Measurements from ENCODE around the gene CCT6B. TPM values are rescaled to one million over a fixed set of nuclear protein-coding genes. Genes with fewer than 3 reads are reported as not detected.
"Not testable (repeated sequence)": the region's sequence is repeated elsewhere in the genome, so short reads cannot be mapped to it uniquely, and the experiment has no call there.

The CCT6B gene
- total RNA-seq, 1 donor from 2014 or later = 1.7 TPM

DNA sequence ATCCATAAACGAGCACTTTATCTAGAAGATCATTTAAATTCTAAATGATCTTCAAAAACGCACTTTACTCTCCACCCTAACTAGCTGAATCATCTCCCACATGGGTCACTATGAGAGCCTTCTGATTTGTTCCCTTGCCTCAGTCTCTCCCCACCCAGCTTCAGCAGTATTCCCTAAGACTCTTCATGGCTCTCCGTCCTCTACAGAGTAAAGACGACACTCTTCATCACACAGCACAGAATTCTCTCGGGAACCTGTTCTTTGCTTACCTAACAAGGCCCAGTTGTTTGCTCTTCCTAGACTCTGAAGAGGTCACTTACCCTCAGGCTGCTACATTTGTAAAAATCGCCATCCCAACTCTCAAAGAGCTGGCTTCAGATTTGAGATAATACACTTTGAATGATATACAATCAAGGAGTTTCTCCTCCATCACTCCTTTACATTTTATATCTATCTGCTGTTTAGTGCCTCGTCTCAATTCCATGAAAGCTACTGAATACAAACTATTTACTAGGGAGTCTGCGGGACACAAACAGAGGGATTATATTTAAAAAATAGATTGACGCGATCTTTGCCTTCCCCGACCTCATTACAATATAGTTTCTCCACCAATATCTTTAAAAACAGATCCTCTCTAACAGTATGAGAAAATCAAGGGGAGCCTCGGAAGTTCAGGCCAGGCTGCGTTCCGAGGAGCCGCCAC lies 18.5 kb upstream of the CCT6B start:
- peaks cover 24% of the 10 kb centered on the region for H3K4me1 Mint-ChIP-seq (ENCODE audit: low read depth)
- H3K4me3 Mint-ChIP-seq (ENCODE audit: low read depth) = peak overlapping the region; percentile 91
- H3K36me3 Mint-ChIP-seq (ENCODE audit: insufficient read depth) = peaks cover 9% of the 10 kb centered on the region
- DNase-seq (ENCODE audit: low spot score, unreplicated experiment) = no peak
- peak overlapping the region; percentile 98 for H3K27ac Mint-ChIP-seq
- TF ChIP-seq, protein P1, sequence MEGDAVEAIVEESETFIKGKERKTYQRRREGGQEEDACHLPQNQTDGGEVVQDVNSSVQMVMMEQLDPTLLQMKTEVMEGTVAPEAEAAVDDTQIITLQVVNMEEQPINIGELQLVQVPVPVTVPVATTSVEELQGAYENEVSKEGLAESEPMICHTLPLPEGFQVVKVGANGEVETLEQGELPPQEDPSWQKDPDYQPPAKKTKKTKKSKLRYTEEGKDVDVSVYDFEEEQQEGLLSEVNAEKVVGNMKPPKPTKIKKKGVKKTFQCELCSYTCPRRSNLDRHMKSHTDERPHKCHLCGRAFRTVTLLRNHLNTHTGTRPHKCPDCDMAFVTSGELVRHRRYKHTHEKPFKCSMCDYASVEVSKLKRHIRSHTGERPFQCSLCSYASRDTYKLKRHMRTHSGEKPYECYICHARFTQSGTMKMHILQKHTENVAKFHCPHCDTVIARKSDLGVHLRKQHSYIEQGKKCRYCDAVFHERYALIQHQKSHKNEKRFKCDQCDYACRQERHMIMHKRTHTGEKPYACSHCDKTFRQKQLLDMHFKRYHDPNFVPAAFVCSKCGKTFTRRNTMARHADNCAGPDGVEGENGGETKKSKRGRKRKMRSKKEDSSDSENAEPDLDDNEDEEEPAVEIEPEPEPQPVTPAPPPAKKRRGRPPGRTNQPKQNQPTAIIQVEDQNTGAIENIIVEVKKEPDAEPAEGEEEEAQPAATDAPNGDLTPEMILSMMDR (IDR thresholded peaks at IDR 0.05; ENCODE audit: unreplicated experiment) = no peak
- no peaks in the 10 kb centered on the region for H3K27me3 Mint-ChIP-seq
- H3K9me3 Mint-ChIP-seq (ENCODE audit: low read depth) = no peaks in the 10 kb centered on the region

DNA sequence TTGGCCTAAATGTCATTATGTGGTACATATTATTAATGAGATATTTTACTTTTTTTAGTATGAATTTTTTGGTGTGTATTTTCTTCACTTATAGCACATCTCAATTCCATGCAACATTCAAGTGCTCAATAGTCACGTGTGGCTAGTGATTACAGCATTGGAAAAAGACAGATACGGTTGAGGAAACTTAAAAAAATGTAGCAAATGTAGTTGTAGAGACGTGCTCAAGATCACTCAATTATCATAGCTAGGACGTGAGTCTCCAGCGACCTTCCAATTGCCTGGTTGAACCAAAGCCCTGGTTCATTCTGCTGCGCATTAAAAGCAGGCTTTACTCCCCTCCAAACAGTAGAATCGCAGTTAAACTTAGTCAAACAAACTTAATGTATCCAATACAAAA lies 17.9 kb upstream of the CCT6B start:
- TF ChIP-seq, protein P1 (IDR thresholded peaks at IDR 0.05; ENCODE audit: unreplicated experiment) = no peak
- H3K4me1 Mint-ChIP-seq (ENCODE audit: low read depth) = peaks cover 24% of the 10 kb centered on the region
- H3K36me3 Mint-ChIP-seq (ENCODE audit: insufficient read depth) = peaks cover 9% of the 10 kb centered on the region
- H3K27ac Mint-ChIP-seq = no peak overlapping the region
- DNase-seq (ENCODE audit: low spot score, unreplicated experiment) = no peak
- H3K27me3 Mint-ChIP-seq = no peaks in the 10 kb centered on the region
- H3K9me3 Mint-ChIP-seq (ENCODE audit: low read depth) = no peaks in the 10 kb centered on the region
- peak overlapping the region; percentile 11 for H3K4me3 Mint-ChIP-seq (ENCODE audit: low read depth)

DNA sequence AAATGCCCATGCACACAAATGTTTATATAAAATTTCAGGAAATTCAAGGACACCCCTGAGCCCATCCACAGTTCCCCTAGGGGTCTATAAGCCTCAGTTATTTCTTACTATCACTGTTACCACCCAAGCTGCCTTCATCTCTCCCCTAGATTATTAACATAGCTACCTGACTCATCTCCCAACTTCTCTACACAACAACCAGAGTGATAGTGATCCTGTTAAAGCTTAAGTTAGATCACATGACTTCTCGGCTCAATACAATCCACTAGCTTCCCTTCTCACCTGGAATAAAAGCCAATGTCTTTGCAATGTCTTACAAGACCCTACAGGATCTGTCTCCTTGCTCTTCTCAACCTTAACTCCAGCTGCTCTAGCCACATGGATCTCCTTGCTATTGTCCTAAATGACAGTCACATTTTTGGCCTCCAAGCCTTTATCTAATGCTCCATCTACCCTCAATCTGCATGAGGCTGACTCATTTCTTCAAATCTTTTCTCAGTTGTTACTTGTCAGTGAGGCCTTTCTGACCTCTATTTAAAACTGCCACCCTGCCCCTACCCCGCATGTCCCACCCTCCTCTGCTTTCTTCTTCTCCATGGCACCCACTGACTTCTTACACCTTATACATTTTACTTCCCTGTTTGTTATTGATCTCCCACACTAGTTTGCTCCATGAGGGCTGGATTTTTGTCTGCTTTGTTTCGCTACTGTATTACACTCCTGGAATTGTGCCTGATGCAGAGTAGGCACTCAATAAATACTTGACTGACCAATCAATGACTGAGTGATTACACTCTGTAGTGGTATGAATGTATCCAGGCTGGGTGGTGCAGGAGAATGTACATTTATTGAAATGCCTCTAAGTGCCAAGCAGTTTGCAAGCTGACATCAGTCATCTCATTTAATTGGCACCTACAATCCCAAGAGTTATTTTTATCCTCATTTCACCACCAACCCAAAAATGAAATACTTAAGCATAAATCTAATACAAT lies 13.8 kb upstream of the CCT6B start:
- H3K36me3 Mint-ChIP-seq (ENCODE audit: insufficient read depth) = no peaks in the 10 kb centered on the region
- no peak overlapping the region for H3K27ac Mint-ChIP-seq
- no peak overlapping the region for H3K4me3 Mint-ChIP-seq (ENCODE audit: low read depth)
- TF ChIP-seq, protein P1 (IDR thresholded peaks at IDR 0.05; ENCODE audit: unreplicated experiment) = no peak
- no peaks in the 10 kb centered on the region for H3K27me3 Mint-ChIP-seq
- H3K4me1 Mint-ChIP-seq (ENCODE audit: low read depth) = peaks cover 7% of the 10 kb centered on the region
- DNase-seq (ENCODE audit: low spot score, unreplicated experiment) = no peak
- H3K9me3 Mint-ChIP-seq (ENCODE audit: low read depth) = no peaks in the 10 kb centered on the region

DNA sequence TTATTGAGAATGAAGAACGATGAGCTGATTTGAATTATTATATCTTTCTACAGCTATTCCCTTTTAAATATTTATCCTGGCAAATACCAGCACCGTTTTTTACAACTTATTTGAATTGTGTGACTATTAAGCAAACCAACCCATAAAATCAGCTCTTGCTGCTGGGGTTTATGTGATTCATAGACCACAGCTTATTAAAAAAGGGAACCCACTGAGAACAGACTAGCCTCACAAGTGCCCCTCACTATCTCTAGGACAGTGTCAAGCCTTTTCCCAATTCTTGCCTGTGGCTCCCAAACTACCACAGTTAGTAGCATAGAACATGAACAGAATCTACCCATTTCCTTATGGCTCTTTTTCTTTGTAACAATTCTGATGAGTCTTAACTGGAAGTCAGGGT lies 12.9 kb upstream of the CCT6B start:
- no peak for DNase-seq (ENCODE audit: low spot score, unreplicated experiment)
- TF ChIP-seq, protein P1 (IDR thresholded peaks at IDR 0.05; ENCODE audit: unreplicated experiment) = no peak
- H3K27ac Mint-ChIP-seq = no peak overlapping the region
- no peaks in the 10 kb centered on the region for H3K27me3 Mint-ChIP-seq
- H3K4me3 Mint-ChIP-seq (ENCODE audit: low read depth) = no peak overlapping the region
- H3K36me3 Mint-ChIP-seq (ENCODE audit: insufficient read depth) = no peaks in the 10 kb centered on the region
- H3K9me3 Mint-ChIP-seq (ENCODE audit: low read depth) = no peaks in the 10 kb centered on the region
- H3K4me1 Mint-ChIP-seq (ENCODE audit: low read depth) = no peaks in the 10 kb centered on the region

DNA sequence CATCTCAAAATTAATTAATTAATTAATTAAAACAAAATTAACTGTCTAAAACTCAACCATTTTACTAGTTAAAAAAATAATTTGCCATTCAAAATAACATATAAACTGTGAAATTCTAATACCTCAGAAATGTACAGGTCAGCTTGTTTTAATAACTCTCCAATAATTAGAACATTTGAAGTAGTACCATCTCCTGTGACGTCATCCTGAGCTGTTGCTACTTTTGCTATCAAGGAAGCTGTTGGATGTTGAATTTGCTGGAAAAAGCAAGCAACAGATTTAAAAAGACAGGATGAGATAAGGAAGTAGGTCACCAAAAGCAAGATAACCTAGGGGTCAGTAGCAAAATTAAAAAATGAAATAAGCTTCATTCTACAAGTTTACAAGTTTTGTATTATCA lies 2.8 kb downstream of the CCT6B start:
- Mint-ChIP-seq H3K27ac (no peak overlapping the region), H3K9me3 (ENCODE audit: low read depth) (no peaks in the 10 kb centered on the region), H3K27me3 (peaks cover 21% of the 10 kb centered on the region), H3K36me3 (ENCODE audit: insufficient read depth) (peaks cover 4% of the 10 kb centered on the region), H3K4me3 (ENCODE audit: low read depth) (no peak overlapping the region), H3K4me1 (ENCODE audit: low read depth) (peaks cover 10% of the 10 kb centered on the region)
- DNase-seq (ENCODE audit: low spot score, unreplicated experiment) = no peak
- TF ChIP-seq, protein P1 (IDR thresholded peaks at IDR 0.05; ENCODE audit: unreplicated experiment) = no peak

DNA sequence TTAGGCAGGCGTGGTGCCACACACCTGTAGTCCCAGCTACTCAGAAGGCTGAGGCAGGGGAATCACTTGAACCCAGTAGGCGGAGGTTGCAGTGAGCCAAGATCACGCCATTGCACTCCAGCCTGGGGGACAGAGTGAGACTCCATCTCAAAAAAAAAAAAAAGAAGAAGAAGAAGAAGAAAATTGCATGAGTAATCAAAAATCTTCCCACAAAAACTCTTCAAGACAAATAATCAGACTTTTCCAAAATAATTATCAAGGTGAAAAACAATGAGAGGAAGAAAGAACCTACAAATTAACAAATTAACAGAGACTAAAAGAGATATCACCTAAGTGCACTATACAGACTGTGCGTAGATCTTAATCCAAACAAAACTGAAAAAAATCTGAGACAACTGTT lies 10.5 kb downstream of the CCT6B start:
- not testable (repeated sequence) for H3K4me1 Mint-ChIP-seq (ENCODE audit: low read depth); DNase-seq (ENCODE audit: low spot score, unreplicated experiment); H3K9me3 Mint-ChIP-seq (ENCODE audit: low read depth); H3K36me3 Mint-ChIP-seq (ENCODE audit: insufficient read depth); H3K27ac Mint-ChIP-seq; H3K4me3 Mint-ChIP-seq (ENCODE audit: low read depth)
- H3K27me3 Mint-ChIP-seq = peaks cover 22% of the 10 kb centered on the region

All from progenitor cell of endocrine pancreas (in vitro differentiated cells).